HEK293 (cell line): ENCODE measurements around the gene ADI1.

Experiments
- GLIS1 ChIP-seq: fragments of 450-650 bp; formaldehyde crosslinking; IDR thresholded peaks from 2 replicates; pipeline ENCODE4 v1.5.1; 2016; ENCODE audit warnings: missing biosample characterization, missing genetic modification characterization
- SETDB1 ChIP-seq: IDR thresholded peaks from one replicate; pipeline ENCODE4 v1.6.1; 2017; ENCODE audit warnings: mild to moderate bottlenecking, low read length, moderate library complexity, mixed read lengths; ENCODE audit not compliant: insufficient read length
- SP2 ChIP-seq: fragments of 450-650 bp; formaldehyde crosslinking; IDR thresholded peaks from 2 replicates; pipeline ENCODE4 v1.5.1; 2016; ENCODE audit warnings: missing biosample characterization, missing genetic modification characterization
- ZBTB17 ChIP-seq: fragments of 450-650 bp; formaldehyde crosslinking; IDR thresholded peaks from 2 replicates; pipeline ENCODE4 v1.5.1; 2016; ENCODE audit warnings: missing biosample characterization, missing genetic modification characterization
- ZBTB8A ChIP-seq: fragments of 450-650 bp; formaldehyde crosslinking; IDR thresholded peaks from 2 replicates; pipeline ENCODE4 v1.5.1; 2016; ENCODE audit warnings: missing biosample characterization, missing genetic modification characterization
- ZFHX2 ChIP-seq: fragments of 450-650 bp; formaldehyde crosslinking; conservative IDR thresholded peaks from 2 replicates; pipeline ENCODE4 v1.5.1; 2016; ENCODE audit warnings: missing biosample characterization, missing genetic modification characterization
- ZNF140 ChIP-seq: fragments of 450-650 bp; formaldehyde crosslinking; IDR thresholded peaks from 2 replicates; pipeline ENCODE4 v1.5.1; 2016; ENCODE audit warnings: missing biosample characterization, missing genetic modification characterization
- ZNF19 ChIP-seq: fragments of 450-650 bp; formaldehyde crosslinking; IDR thresholded peaks from 2 replicates; pipeline ENCODE4; 2016; ENCODE audit warnings: missing biosample characterization, missing genetic modification characterization, low read depth
- ZNF2 ChIP-seq: fragments of 450-650 bp; formaldehyde crosslinking; IDR thresholded peaks from 2 replicates; pipeline ENCODE4 v1.5.1; 2016; ENCODE audit warnings: missing biosample characterization, missing genetic modification characterization
- ZNF239 ChIP-seq: fragments of 450-650 bp; formaldehyde crosslinking; IDR thresholded peaks from 2 replicates; pipeline ENCODE4 v1.5.1; 2016; ENCODE audit warnings: missing biosample characterization, missing genetic modification characterization
- ZNF248 ChIP-seq: fragments of 450-650 bp; formaldehyde crosslinking; IDR thresholded peaks from 2 replicates; pipeline ENCODE4 v1.5.1; 2017; ENCODE audit warnings: missing biosample characterization, missing genetic modification characterization
- ZNF274 ChIP-seq, 2 experiments: fragments of 200-500 bp in 1 of 2; fragments of 450-650 bp in 1 of 2; sonication (Bioruptor generic) in 1 of 2; formaldehyde crosslinking in 1 of 2; IDR thresholded peaks; 2 replicates each; pipeline versions ENCODE4 v1.5.1 to v1.6.1; 2014 to 2016; ENCODE audit warnings: borderline replicate concordance in 1 of 2, inconsistent platforms in 1 of 2, low read length in 1 of 2, missing biosample characterization in 1 of 2, missing genetic modification characterization in 1 of 2
- ZNF394 ChIP-seq: fragments of 450-650 bp; formaldehyde crosslinking; IDR thresholded peaks from 2 replicates; pipeline ENCODE4 v1.5.1; 2016; ENCODE audit warnings: missing biosample characterization, missing genetic modification characterization, mild to moderate bottlenecking, moderate library complexity, borderline replicate concordance
- ZNF529 ChIP-seq: fragments of 450-650 bp; formaldehyde crosslinking; IDR thresholded peaks from 2 replicates; pipeline ENCODE4 v1.5.1; 2017; ENCODE audit warnings: missing genetic modification characterization, missing biosample characterization; ENCODE audit not compliant: insufficient replicate concordance
- ZNF549 ChIP-seq: fragments of 450-650 bp; IDR thresholded peaks from 2 replicates; pipeline ENCODE4 v1.5.1; 2018; ENCODE audit warnings: missing biosample characterization, missing genetic modification characterization, mild to moderate bottlenecking, inconsistent platforms, moderate library complexity
- ZNF585B ChIP-seq: fragments of 450-650 bp; formaldehyde crosslinking; IDR thresholded peaks from 2 replicates; pipeline ENCODE4 v1.5.1; 2016; ENCODE audit warnings: missing biosample characterization, missing genetic modification characterization
- ZNF621 ChIP-seq: fragments of 450-650 bp; formaldehyde crosslinking; IDR thresholded peaks from 2 replicates; pipeline ENCODE4 v1.5.1; 2017; ENCODE audit warnings: missing biosample characterization, missing genetic modification characterization
- ZNF670 ChIP-seq: fragments of 450-650 bp; formaldehyde crosslinking; IDR thresholded peaks from 2 replicates; pipeline ENCODE4 v1.5.1; 2016; ENCODE audit warnings: missing biosample characterization, missing genetic modification characterization, low read depth
- ZNF692 ChIP-seq: fragments of 450-650 bp; formaldehyde crosslinking; IDR thresholded peaks from 2 replicates; pipeline ENCODE4 v1.5.1; 2016; ENCODE audit warnings: missing biosample characterization, missing genetic modification characterization
- ZNF776 ChIP-seq: fragments of 450-650 bp; formaldehyde crosslinking; IDR thresholded peaks from 2 replicates; pipeline ENCODE4 v1.5.0; 2017; ENCODE audit warnings: missing biosample characterization, missing genetic modification characterization, borderline replicate concordance
- ZNF777 ChIP-seq: fragments of 450-650 bp; formaldehyde crosslinking; IDR thresholded peaks from 2 replicates; pipeline ENCODE4 v1.5.1; 2017; ENCODE audit warnings: missing biosample characterization, missing genetic modification characterization, borderline replicate concordance
- ZXDB ChIP-seq: fragments of 450-650 bp; formaldehyde crosslinking; IDR thresholded peaks from 2 replicates; pipeline ENCODE4 v1.5.1; 2016; ENCODE audit warnings: missing biosample characterization, missing genetic modification characterization
- TF ChIP-seq, protein P1 (sequence below): fragments of 450-650 bp; formaldehyde crosslinking; IDR thresholded peaks from 2 replicates; pipeline ENCODE4 v1.5.1; 2017; ENCODE audit warnings: missing biosample characterization, mild to moderate bottlenecking, missing genetic modification characterization, moderate library complexity
- TF ChIP-seq, protein P2 (sequence below): fragments of 450-650 bp; formaldehyde crosslinking; IDR thresholded peaks from 2 replicates; pipeline ENCODE4 v1.5.1; 2016; ENCODE audit warnings: missing biosample characterization, missing genetic modification characterization
- TF ChIP-seq, protein P3 (sequence below): fragments of 450-650 bp; formaldehyde crosslinking; IDR thresholded peaks from 2 replicates; pipeline ENCODE4 v1.5.1; 2016; ENCODE audit warnings: missing biosample characterization, missing genetic modification characterization, borderline replicate concordance

Gene ADI1

DNA sequence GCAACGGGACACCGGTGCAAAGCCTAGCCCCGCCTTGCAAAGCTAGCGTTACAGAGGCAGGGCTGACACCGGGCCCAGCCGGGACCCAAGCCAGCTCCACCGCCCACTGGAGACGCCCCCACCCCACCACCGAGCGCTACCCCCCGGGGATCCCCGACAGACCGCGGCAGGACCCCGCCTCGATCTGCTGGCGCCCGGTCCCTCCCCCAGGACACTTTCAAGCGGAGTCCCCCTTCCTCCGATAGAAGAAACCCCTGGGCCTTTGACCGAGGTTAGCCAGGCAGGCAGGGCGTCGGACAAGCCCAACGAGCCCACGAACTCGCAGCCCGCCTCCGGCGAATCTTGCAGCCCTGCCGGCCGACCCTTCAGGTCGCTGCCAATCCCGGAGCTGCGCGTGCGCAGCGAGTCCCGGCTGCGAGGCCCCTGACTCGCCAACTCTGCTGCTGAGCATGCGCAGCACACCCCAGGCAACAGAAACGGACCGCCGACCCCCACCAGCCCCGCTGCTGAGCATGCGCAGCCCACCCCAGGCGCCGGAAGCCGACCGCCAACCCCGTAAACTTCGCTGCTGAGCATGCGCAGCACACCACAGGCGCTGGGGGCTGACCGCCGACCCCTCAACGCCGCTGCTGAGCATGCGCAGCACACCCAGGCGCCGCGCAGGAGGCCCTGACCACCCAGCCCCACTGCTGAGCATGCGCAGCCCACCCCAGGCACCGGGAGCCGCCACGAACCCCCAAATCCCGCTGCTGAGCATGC is 656 bp downstream of the ADI1 start (continued):
- TF ChIP-seq ZNF692 (tag by site-specific recombination) (0 out of 2 replicates have a peak, but pooled peaks have one; percentile 15), ZNF670 (tag by site-specific recombination) (no peak), ZNF585B (tag by site-specific recombination) (no peak), ZBTB8A (peak; percentile 90), ZNF549 (tag by site-specific recombination) (no peak), ZFHX2 (tag by site-specific recombination) (peak; percentile 67), ZNF2 (tag by site-specific recombination) (no peak), GLIS1 (tag by site-specific recombination) (peak; percentile 49), SETDB1 (no peak), ZNF621 (tag by site-specific recombination) (no peak), ZNF777 (tag by site-specific recombination) (peak; percentile 59; the same call in 1 of the 2 replicates), ZXDB (tag by site-specific recombination) (peak; percentile 20; the same call in 1 of the 2 replicates), ZNF140 (no peak), ZNF274 (IDR thresholded peaks at IDR 0.05; ENCODE audit: low read length) (no peak), ZNF274 (tag by site-specific recombination; IDR thresholded peaks at IDR 0.05; ENCODE audit: borderline replicate concordance) (no peak), ZNF394 (peak; percentile 43; the same call in 1 of the 2 replicates), ZNF776 (tag by site-specific recombination) (no peak), ZBTB17 (tag by site-specific recombination) (peak; percentile 76), ZNF529 (tag by site-specific recombination) (no peak), ZNF239 (tag by site-specific recombination) (no peak), ZNF248 (no peak), SP2 (tag by site-specific recombination) (peak; percentile 77), ZNF19 (tag by site-specific recombination) (no peak)
- TF ChIP-seq, protein P1, sequence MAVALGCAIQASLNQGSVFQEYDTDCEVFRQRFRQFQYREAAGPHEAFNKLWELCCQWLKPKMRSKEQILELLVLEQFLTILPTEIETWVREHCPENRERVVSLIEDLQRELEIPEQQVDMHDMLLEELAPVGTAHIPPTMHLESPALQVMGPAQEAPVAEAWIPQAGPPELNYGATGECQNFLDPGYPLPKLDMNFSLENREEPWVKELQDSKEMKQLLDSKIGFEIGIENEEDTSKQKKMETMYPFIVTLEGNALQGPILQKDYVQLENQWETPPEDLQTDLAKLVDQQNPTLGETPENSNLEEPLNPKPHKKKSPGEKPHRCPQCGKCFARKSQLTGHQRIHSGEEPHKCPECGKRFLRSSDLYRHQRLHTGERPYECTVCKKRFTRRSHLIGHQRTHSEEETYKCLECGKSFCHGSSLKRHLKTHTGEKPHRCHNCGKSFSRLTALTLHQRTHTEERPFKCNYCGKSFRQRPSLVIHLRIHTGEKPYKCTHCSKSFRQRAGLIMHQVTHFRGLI (tag by site-specific recombination): peak; percentile 97
- TF ChIP-seq, protein P2, sequence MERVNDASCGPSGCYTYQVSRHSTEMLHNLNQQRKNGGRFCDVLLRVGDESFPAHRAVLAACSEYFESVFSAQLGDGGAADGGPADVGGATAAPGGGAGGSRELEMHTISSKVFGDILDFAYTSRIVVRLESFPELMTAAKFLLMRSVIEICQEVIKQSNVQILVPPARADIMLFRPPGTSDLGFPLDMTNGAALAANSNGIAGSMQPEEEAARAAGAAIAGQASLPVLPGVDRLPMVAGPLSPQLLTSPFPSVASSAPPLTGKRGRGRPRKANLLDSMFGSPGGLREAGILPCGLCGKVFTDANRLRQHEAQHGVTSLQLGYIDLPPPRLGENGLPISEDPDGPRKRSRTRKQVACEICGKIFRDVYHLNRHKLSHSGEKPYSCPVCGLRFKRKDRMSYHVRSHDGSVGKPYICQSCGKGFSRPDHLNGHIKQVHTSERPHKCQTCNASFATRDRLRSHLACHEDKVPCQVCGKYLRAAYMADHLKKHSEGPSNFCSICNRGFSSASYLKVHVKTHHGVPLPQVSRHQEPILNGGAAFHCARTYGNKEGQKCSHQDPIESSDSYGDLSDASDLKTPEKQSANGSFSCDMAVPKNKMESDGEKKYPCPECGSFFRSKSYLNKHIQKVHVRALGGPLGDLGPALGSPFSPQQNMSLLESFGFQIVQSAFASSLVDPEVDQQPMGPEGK: peak; percentile 82
- TF ChIP-seq, protein P3, sequence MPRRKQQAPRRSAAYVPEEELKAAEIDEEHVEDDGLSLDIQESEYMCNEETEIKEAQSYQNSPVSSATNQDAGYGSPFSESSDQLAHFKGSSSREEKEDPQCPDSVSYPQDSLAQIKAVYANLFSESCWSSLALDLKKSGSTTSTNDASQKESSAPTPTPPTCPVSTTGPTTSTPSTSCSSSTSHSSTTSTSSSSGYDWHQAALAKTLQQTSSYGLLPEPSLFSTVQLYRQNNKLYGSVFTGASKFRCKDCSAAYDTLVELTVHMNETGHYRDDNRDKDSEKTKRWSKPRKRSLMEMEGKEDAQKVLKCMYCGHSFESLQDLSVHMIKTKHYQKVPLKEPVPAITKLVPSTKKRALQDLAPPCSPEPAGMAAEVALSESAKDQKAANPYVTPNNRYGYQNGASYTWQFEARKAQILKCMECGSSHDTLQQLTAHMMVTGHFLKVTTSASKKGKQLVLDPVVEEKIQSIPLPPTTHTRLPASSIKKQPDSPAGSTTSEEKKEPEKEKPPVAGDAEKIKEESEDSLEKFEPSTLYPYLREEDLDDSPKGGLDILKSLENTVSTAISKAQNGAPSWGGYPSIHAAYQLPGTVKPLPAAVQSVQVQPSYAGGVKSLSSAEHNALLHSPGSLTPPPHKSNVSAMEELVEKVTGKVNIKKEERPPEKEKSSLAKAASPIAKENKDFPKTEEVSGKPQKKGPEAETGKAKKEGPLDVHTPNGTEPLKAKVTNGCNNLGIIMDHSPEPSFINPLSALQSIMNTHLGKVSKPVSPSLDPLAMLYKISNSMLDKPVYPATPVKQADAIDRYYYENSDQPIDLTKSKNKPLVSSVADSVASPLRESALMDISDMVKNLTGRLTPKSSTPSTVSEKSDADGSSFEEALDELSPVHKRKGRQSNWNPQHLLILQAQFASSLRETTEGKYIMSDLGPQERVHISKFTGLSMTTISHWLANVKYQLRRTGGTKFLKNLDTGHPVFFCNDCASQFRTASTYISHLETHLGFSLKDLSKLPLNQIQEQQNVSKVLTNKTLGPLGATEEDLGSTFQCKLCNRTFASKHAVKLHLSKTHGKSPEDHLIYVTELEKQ (tag by site-specific recombination): no peak
